Measurements from ENCODE around the gene SDHAF3.

DNA sequence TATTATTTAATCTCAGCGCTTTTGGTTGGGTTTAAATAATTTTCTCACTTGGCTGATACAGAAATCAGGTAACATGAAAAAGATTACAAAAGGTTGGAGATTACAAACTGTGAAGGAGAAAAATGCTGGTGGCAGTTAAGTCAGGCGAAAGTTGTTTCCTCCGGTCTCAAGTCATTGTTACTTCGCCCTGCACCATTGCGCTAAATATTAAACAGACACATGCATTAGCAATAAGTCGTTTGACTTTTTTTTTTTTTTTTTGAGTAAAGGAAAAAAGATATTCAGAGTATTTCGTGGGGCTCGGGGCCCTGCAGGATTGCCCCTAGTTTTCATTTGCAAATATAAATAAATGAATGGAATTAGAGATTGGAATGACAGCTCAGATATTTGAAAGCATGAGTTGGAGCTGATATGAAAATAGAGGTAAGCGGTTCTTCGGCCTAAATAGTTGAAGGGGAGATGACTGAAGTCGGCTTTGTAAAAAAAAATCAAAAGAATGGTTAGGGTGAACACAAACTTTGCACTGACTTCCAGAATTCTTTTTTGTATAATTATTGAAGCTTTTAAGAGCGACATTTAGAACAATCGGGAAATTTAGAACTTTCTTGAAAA is 914 bp downstream of the SDHAF3 start:
- TF ChIP-seq, protein P1, sequence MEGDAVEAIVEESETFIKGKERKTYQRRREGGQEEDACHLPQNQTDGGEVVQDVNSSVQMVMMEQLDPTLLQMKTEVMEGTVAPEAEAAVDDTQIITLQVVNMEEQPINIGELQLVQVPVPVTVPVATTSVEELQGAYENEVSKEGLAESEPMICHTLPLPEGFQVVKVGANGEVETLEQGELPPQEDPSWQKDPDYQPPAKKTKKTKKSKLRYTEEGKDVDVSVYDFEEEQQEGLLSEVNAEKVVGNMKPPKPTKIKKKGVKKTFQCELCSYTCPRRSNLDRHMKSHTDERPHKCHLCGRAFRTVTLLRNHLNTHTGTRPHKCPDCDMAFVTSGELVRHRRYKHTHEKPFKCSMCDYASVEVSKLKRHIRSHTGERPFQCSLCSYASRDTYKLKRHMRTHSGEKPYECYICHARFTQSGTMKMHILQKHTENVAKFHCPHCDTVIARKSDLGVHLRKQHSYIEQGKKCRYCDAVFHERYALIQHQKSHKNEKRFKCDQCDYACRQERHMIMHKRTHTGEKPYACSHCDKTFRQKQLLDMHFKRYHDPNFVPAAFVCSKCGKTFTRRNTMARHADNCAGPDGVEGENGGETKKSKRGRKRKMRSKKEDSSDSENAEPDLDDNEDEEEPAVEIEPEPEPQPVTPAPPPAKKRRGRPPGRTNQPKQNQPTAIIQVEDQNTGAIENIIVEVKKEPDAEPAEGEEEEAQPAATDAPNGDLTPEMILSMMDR (IDR thresholded peaks at IDR 0.05): no peak
- TF ChIP-seq POLR2AphosphoS5 (IDR thresholded peaks at IDR 0.05): no peak
- no peak for TF ChIP-seq EP300 (IDR thresholded peaks at IDR 0.05)

Data from stomach (tissue), 4 donors.